Naive thymus-derived CD4-positive, alpha-beta T cell (primary cell): ENCODE measurements around the gene ABCC4. TPM values are rescaled to one million over a fixed set of nuclear protein-coding genes. Genes with fewer than 3 reads are reported as not detected.

ENCODE experiments used
- ATAC-seq: fragments of 150-1000 bp; cut with Tn5 transposase; 2 replicates; pipeline ENCODE4 v1.10.0; 2021; ENCODE audit warnings: mild to moderate bottlenecking, moderate library complexity
- CTCF ChIA-PET: fragments of 350-600 bp; sonication (Branson Sonifier 250); formaldehyde crosslinking; loops from one replicate; lab custom pipeline; 2021; ENCODE audit warnings: antibody characterized with exemption; lab: Charles Lee
- POLR2A ChIA-PET: fragments of 350-600 bp; sonication (Branson Sonifier 250); formaldehyde crosslinking; loops from one replicate; lab custom pipeline; 2021; ENCODE audit warnings: antibody characterized with exemption, inconsistent platforms; lab: Charles Lee
- DNase-seq, 9 donors: peaks; one replicate each; pipeline versions ENCODE4 v3.0.0 to v3.0.0-alpha.2; 2020 to 2022; ENCODE audit warnings: mixed read lengths in 1 of 9
- H3K27ac ChIP-seq: one replicate; pipeline ENCODE4 v1.7.0; 2013; ENCODE audit warnings: mild to moderate bottlenecking, low read depth, low read length, moderate library complexity
- H3K27me3 ChIP-seq, 2 donors: one replicate each; pipeline ENCODE4 v1.7.0; 2013; ENCODE audit warnings: low read length in 2 of 2, mild to moderate bottlenecking in 2 of 2, moderate library complexity in 2 of 2; ENCODE audit not compliant: control insufficient read depth in 2 of 2, insufficient read depth in 2 of 2
- H3K36me3 ChIP-seq, 3 experiments: 1 replicate in 2 of 3; 2 replicates in 1 of 3; pipeline ENCODE4 v1.7.0; 2013; ENCODE audit warnings: low read length in 3 of 3, mild to moderate bottlenecking in 3 of 3, moderate library complexity in 1 of 3; ENCODE audit not compliant: insufficient read depth in 3 of 3, control insufficient read depth in 2 of 3
- H3K4me1 ChIP-seq, 2 donors: one replicate each; pipeline ENCODE4 v1.7.0; 2013; ENCODE audit warnings: low read length in 2 of 2, mild to moderate bottlenecking in 2 of 2, moderate library complexity in 1 of 2; ENCODE audit not compliant: control insufficient read depth in 2 of 2, insufficient read depth in 2 of 2
- H3K4me3 ChIP-seq: 2 replicates; pipeline ENCODE4 v1.7.0; 2013; ENCODE audit warnings: mild to moderate bottlenecking, low read length
- H3K9me3 ChIP-seq, 3 experiments: 1 replicate in 2 of 3; 2 replicates in 1 of 3; pipeline ENCODE4 v1.7.0; 2013; ENCODE audit warnings: low read length in 3 of 3; ENCODE audit not compliant: control insufficient read depth in 2 of 3
- H3K27ac Mint-ChIP-seq, 9 donors: one replicate each; pipeline ENCODE4 v1.8.0; 2020 to 2022; ENCODE audit warnings: mixed read lengths in 9 of 9, mild to moderate bottlenecking in 8 of 9, moderate library complexity in 5 of 9, inconsistent platforms in 2 of 9
- H3K27me3 Mint-ChIP-seq, 5 donors: one replicate each; pipeline ENCODE4 v1.8.0; 2021 to 2022; ENCODE audit warnings: mixed read lengths in 5 of 5, mild to moderate bottlenecking in 1 of 5
- H3K36me3 Mint-ChIP-seq, 5 donors: one replicate each; pipeline ENCODE4 v1.8.0; 2020 to 2022; ENCODE audit warnings: mixed read lengths in 5 of 5, mild to moderate bottlenecking in 3 of 5, inconsistent platforms in 1 of 5
- H3K4me1 Mint-ChIP-seq, 7 donors: one replicate each; pipeline ENCODE4 v1.8.0; 2020 to 2022; ENCODE audit warnings: mixed read lengths in 7 of 7, mild to moderate bottlenecking in 3 of 7, inconsistent platforms in 1 of 7
- H3K4me3 Mint-ChIP-seq, 10 donors: one replicate each; pipeline ENCODE4 v1.8.0; 2020 to 2022; ENCODE audit warnings: mild to moderate bottlenecking in 10 of 10, mixed read lengths in 10 of 10, moderate library complexity in 6 of 10, inconsistent platforms in 2 of 10
- H3K9me3 Mint-ChIP-seq, 11 donors: one replicate each; pipeline ENCODE4 v1.8.0; 2020 to 2022; ENCODE audit warnings: mixed read lengths in 11 of 11, mild to moderate bottlenecking in 4 of 11, inconsistent platforms in 1 of 11, moderate library complexity in 1 of 11
- intact Hi-C, 2 donors: fragments of 100-400 bp; cut with micrococcal nuclease; formaldehyde crosslinking; loops; one replicate each; pipeline ENCODE4 v1.15.1; 2023
- polyA plus RNA-seq, 2 donors: library from polyadenylated mRNA; unstranded; fragments of 300-500 nt; fragmentation: Illumina TruSeq; gene quantifications; one replicate each; pipeline ENCODE4 v1.2.3, GENCODE V29; 2021
- total RNA-seq, 6 experiments: library from RNA in 5 of 6; stranded (reverse) in 5 of 6; gene quantifications; 1 replicate in 5 of 6; 2 replicates in 1 of 6; pipeline ENCODE4 v1.2.3 and lab custom pipeline; 2021 to 2026

The ABCC4 gene
- total and polyA plus RNA-seq, 7 experiments from 2014 or later, result 3.5 to 9.2 (median 7.3) TPM

GRCh38 chr13:95222733-95223018 lies 78.6 kb downstream of the ABCC4 start:
- Histone ChIP-seq H3K9me3 (no peaks in the 10 kb centered on the region), H3K4me1 (no peaks in the 10 kb centered on the region), H3K36me3 (no peaks in the 10 kb centered on the region), H3K27me3 (no peaks in the 10 kb centered on the region), H3K27ac (no peak overlapping the region), H3K4me3 (no peak overlapping the region)
- Mint-ChIP-seq H3K27ac (no peak overlapping the region), H3K4me3 (no peak overlapping the region), H3K4me1 (peaks cover 4 to 9% (median 6%) of the 10 kb centered on the region in 7 donors), H3K27me3 (no peaks in the 10 kb centered on the region), H3K36me3 (peaks cover 0 to 46% (median 15%) of the 10 kb centered on the region in 5 donors), H3K9me3 (no peaks in the 10 kb centered on the region)
- intact Hi-C loops, result no loop called here
- no peak for ATAC-seq
- ChIA-PET CTCF (no interaction called here), POLR2A (no interaction called here)
- DNase-seq, result no peak

- no peaks in the 10 kb centered on the region for H3K9me3 ChIP-seq
- Mint-ChIP-seq H3K27me3 (no peaks in the 10 kb centered on the region), H3K36me3 (peaks cover 0 to 46% (median 15%) of the 10 kb centered on the region in 5 donors), H3K4me3 (no peak overlapping the region), H3K9me3 (no peaks in the 10 kb centered on the region), H3K4me1 (peaks cover 1 to 7% (median 4%) of the 10 kb centered on the region in 7 donors), H3K27ac (no peak overlapping the region)
- no peak overlapping the region for H3K27ac ChIP-seq
- intact Hi-C loops, result no loop called here
- no peaks in the 10 kb centered on the region for H3K27me3 ChIP-seq
- ChIA-PET CTCF (no interaction called here), POLR2A (no interaction called here)
- ATAC-seq (no peak), DNase-seq (no peak)
- H3K4me1 ChIP-seq, result no peaks in the 10 kb centered on the region
- H3K36me3 ChIP-seq, result no peaks in the 10 kb centered on the region
- H3K4me3 ChIP-seq, result no peak overlapping the region
Observed at GRCh38 chr13:95221971-95222732, 79.1 kb downstream of the ABCC4 start.

DNA sequence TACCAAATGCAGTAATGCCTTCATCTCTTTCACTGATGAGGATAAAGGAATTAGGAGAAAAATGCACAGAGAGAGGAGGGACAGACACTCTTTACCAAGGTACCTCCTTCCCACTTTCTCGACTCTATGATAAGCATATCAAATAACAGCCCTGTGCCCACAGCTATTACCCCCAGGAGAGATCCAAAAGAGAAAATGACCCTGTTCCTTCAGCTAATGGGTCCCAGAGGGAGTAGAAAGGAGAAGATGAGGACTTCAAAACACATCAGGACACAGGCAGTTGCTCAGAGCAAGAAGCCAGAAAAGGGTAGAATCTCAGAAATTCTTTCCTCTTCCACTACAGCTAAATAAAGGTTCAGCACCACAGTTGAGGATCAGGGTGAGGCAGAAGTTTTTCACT lies 80.6 kb downstream of the ABCC4 start:
- intact Hi-C loops, result no loop called here
- H3K4me1 Mint-ChIP-seq, result peaks cover 0 to 2% (median 0%) of the 10 kb centered on the region in 7 donors
- H3K36me3 Mint-ChIP-seq, result peaks cover 0 to 46% (median 15%) of the 10 kb centered on the region in 5 donors
- H3K4me3 Mint-ChIP-seq, result no peak overlapping the region
- ATAC-seq (no peak), DNase-seq (no peak)
- H3K9me3 Mint-ChIP-seq, result no peaks in the 10 kb centered on the region
- no peaks in the 10 kb centered on the region for H3K27me3 Mint-ChIP-seq
- Histone ChIP-seq H3K27ac (no peak overlapping the region), H3K4me3 (no peak overlapping the region), H3K27me3 (no peaks in the 10 kb centered on the region), H3K36me3 (no peaks in the 10 kb centered on the region), H3K9me3 (no peaks in the 10 kb centered on the region), H3K4me1 (no peaks in the 10 kb centered on the region)
- ChIA-PET POLR2A (no interaction called here), CTCF (no interaction called here)
- peak overlapping the region in 1 of 9 donors; percentile 59 for H3K27ac Mint-ChIP-seq

GRCh38 chr13:95217920-95218830 lies 83.1 kb downstream of the ABCC4 start:
- Mint-ChIP-seq H3K36me3 (peaks cover 0 to 43% (median 15%) of the 10 kb centered on the region in 5 donors), H3K27me3 (no peaks in the 10 kb centered on the region), H3K4me3 (no peak overlapping the region), H3K9me3 (no peaks in the 10 kb centered on the region), H3K27ac (no peak overlapping the region), H3K4me1 (peaks cover 0 to 2% (median 0%) of the 10 kb centered on the region in 7 donors)
- Histone ChIP-seq H3K36me3 (no peaks in the 10 kb centered on the region), H3K4me3 (no peak overlapping the region), H3K27me3 (no peaks in the 10 kb centered on the region), H3K27ac (no peak overlapping the region), H3K4me1 (no peaks in the 10 kb centered on the region), H3K9me3 (no peaks in the 10 kb centered on the region)
- intact Hi-C loops, result no loop called here
- ATAC-seq, result no peak
- DNase-seq, result no peak
- ChIA-PET CTCF (no interaction called here), POLR2A (no interaction called here)

- H3K27me3 Mint-ChIP-seq, result no peaks in the 10 kb centered on the region
- intact Hi-C loops, result no loop called here
- H3K27ac ChIP-seq, result no peak overlapping the region
- no peak overlapping the region for H3K4me3 Mint-ChIP-seq
- CTCF ChIA-PET, result no interaction called here
- peaks cover 0 to 3% (median 0%) of the 10 kb centered on the region in 7 donors for H3K4me1 Mint-ChIP-seq
- no peak overlapping the region for H3K4me3 ChIP-seq
- no peaks in the 10 kb centered on the region for H3K36me3 ChIP-seq
- POLR2A ChIA-PET, result no interaction called here
- H3K27ac Mint-ChIP-seq, result no peak overlapping the region
- H3K9me3 Mint-ChIP-seq, result no peaks in the 10 kb centered on the region
- ATAC-seq, result no peak
- H3K36me3 Mint-ChIP-seq, result peaks cover 0 to 54% (median 20%) of the 10 kb centered on the region in 5 donors
- no peaks in the 10 kb centered on the region for H3K27me3 ChIP-seq
- no peak for DNase-seq
- no peaks in the 10 kb centered on the region for H3K9me3 ChIP-seq
- no peaks in the 10 kb centered on the region for H3K4me1 ChIP-seq
Observed at GRCh38 chr13:95216182-95216581, 85.1 kb downstream of the ABCC4 start.

- peaks cover 0 to 3% (median 0%) of the 10 kb centered on the region in 7 donors for H3K4me1 Mint-ChIP-seq
- H3K27ac Mint-ChIP-seq, result no peak overlapping the region
- POLR2A ChIA-PET, result no interaction called here
- Histone ChIP-seq H3K4me3 (no peak overlapping the region), H3K4me1 (no peaks in the 10 kb centered on the region), H3K27me3 (no peaks in the 10 kb centered on the region), H3K36me3 (peaks cover 0 to 6% (median 0%) of the 10 kb centered on the region in 3 experiments), H3K9me3 (no peaks in the 10 kb centered on the region), H3K27ac (no peak overlapping the region)
- CTCF ChIA-PET, result no interaction called here
- no peak overlapping the region for H3K4me3 Mint-ChIP-seq
- intact Hi-C loops, result no loop called here
- H3K27me3 Mint-ChIP-seq, result no peaks in the 10 kb centered on the region
- no peak for DNase-seq
- no peaks in the 10 kb centered on the region for H3K9me3 Mint-ChIP-seq
- ATAC-seq, result no peak
- peaks cover 0 to 42% (median 10%) of the 10 kb centered on the region in 5 donors for H3K36me3 Mint-ChIP-seq
Observed at GRCh38 chr13:95212983-95213850, 88.0 kb downstream of the ABCC4 start.
